IMR-90 (cell line): ENCODE data around the gene CDKL4. TPM values are rescaled to one million over a fixed set of nuclear protein-coding genes. Genes with fewer than 3 reads are reported as not detected.

ENCODE experiments used
- ATAC-seq: fragments of 200-7000 bp; cut with Tn5 transposase; 2 replicates; pipeline ENCODE4 v1.9.1; 2020; ENCODE audit warnings: low read depth, mild to moderate bottlenecking, moderate library complexity
- BruUV-seq: library from RNA; stranded (reverse); fragments of 400-500 nt; replicated peaks from 2 replicates; lab custom pipeline; 2021; lab: Mats Ljungman, UMichigan
- CTCF ChIA-PET: fragments of 300-600 bp; formaldehyde crosslinking; extraction: SDS; loops from one replicate; lab custom pipeline; 2021; ENCODE audit warnings: antibody characterized with exemption; lab: Yijun Ruan, JAX
- POLR2A ChIA-PET: fragments of 300-600 bp; sonication (Branson Sonifier 250); formaldehyde crosslinking; loops from one replicate; lab custom pipeline; 2022; ENCODE audit warnings: antibody characterized with exemption; ENCODE audit not compliant: unreplicated experiment; lab: Charles Lee
- DNase-seq: peaks from one replicate; pipeline ENCODE4 v3.0.0; 2013
- H2AFZ ChIP-seq: replicated peaks from 2 replicates; pipeline ENCODE3; 2013; ENCODE audit warnings: low read length, mild to moderate bottlenecking; ENCODE audit not compliant: poor library complexity
- H2AK5ac ChIP-seq: 2 replicates; pipeline ENCODE4 v1.6.1; 2013; ENCODE audit warnings: low read depth, low read length, inconsistent platforms
- H2AK9ac ChIP-seq: replicated peaks from 2 replicates; pipeline ENCODE3; 2013; ENCODE audit warnings: mild to moderate bottlenecking, low read depth, low read length, moderate library complexity; ENCODE audit not compliant: poor library complexity
- H2BK120ac ChIP-seq: 2 replicates; pipeline ENCODE4 v1.6.1; 2013; ENCODE audit warnings: low read depth, low read length, inconsistent platforms
- H2BK15ac ChIP-seq: 3 replicates; pipeline ENCODE4 v1.6.1; 2013; ENCODE audit warnings: low read depth, low read length, inconsistent platforms
- H2BK20ac ChIP-seq: 2 replicates; pipeline ENCODE4 v1.6.1; 2013; ENCODE audit warnings: low read depth, mild to moderate bottlenecking, inconsistent platforms, low read length, moderate library complexity
- H2BK5ac ChIP-seq: 2 replicates; pipeline ENCODE4 v1.6.1; 2013; ENCODE audit warnings: mild to moderate bottlenecking, low read depth, low read length, inconsistent platforms; ENCODE audit not compliant: poor library complexity, severe bottlenecking
- H3K14ac ChIP-seq: replicated peaks from 2 replicates; pipeline ENCODE4 v1.6.1; 2013; ENCODE audit warnings: low read depth, low read length, inconsistent platforms
- H3K18ac ChIP-seq: 2 replicates; pipeline ENCODE4 v1.6.1; 2013; ENCODE audit warnings: low read depth, low read length, control low read depth
- H3K23ac ChIP-seq: 2 replicates; pipeline ENCODE4 v1.6.1; 2013; ENCODE audit warnings: low read depth, low read length, inconsistent platforms
- H3K27ac ChIP-seq: 2 replicates; pipeline ENCODE4 v1.5.1; 2013; ENCODE audit warnings: mild to moderate bottlenecking, control low read depth, low read length; ENCODE audit not compliant: insufficient read depth
- H3K27me3 ChIP-seq: 2 replicates; pipeline ENCODE4 v1.6.1; 2013; ENCODE audit warnings: low read length; ENCODE audit not compliant: control insufficient read depth, insufficient read depth
- H3K36me3 ChIP-seq: 2 replicates; pipeline ENCODE4 v1.6.1; 2013; ENCODE audit warnings: low read length, mixed read lengths; ENCODE audit not compliant: control insufficient read depth, insufficient read depth
- H3K4ac ChIP-seq: 2 replicates; pipeline ENCODE4 v1.6.1; 2013; ENCODE audit warnings: low read depth, low read length, inconsistent platforms
- H3K4me1 ChIP-seq: 2 replicates; pipeline ENCODE4 v1.6.1; 2013; ENCODE audit warnings: low read length, mixed read lengths; ENCODE audit not compliant: control insufficient read depth, insufficient read depth
- H3K4me2 ChIP-seq: 2 replicates; pipeline ENCODE4 v1.6.1; 2013; ENCODE audit warnings: low read depth, mild to moderate bottlenecking, control low read depth, low read length, moderate library complexity
- H3K4me3 ChIP-seq: 2 replicates; pipeline ENCODE4 v1.5.1; 2013; ENCODE audit warnings: low read depth, mild to moderate bottlenecking, control low read depth, low read length, moderate library complexity; ENCODE audit not compliant: insufficient read depth
- H3K56ac ChIP-seq: 2 replicates; pipeline ENCODE4 v1.6.1; 2013; ENCODE audit warnings: low read length, inconsistent platforms; ENCODE audit not compliant: insufficient read depth; ENCODE audit errors: extremely low read depth
- H3K79me1 ChIP-seq, 2 experiments: 2 replicates each; pipeline ENCODE4 v1.6.1; 2013; ENCODE audit warnings: low read length in 2 of 2, inconsistent platforms in 1 of 2, low read depth in 1 of 2
- H3K9ac ChIP-seq: 2 replicates; pipeline ENCODE4 v1.6.1; 2013; ENCODE audit warnings: low read depth, low read length, control low read depth
- H3K9me1 ChIP-seq: 2 replicates; pipeline ENCODE4 v1.6.1; 2013; ENCODE audit warnings: low read length, inconsistent platforms; ENCODE audit not compliant: insufficient read depth
- H3K9me3 ChIP-seq: 2 replicates; pipeline ENCODE4 v1.6.1; 2013; ENCODE audit warnings: low read length; ENCODE audit not compliant: control insufficient read depth, insufficient read depth
- H4K20me1 ChIP-seq: 2 replicates; pipeline ENCODE4 v1.6.1; 2013; ENCODE audit warnings: low read length, inconsistent platforms; ENCODE audit not compliant: insufficient read depth
- H4K5ac ChIP-seq: 2 replicates; pipeline ENCODE4 v1.6.1; 2013; ENCODE audit warnings: mild to moderate bottlenecking, low read depth, low read length, control low read depth
- H4K8ac ChIP-seq, 2 experiments: 2 replicates each; pipeline ENCODE4 v1.6.1; 2013; ENCODE audit warnings: low read depth in 2 of 2, low read length in 2 of 2, control low read depth in 1 of 2, inconsistent platforms in 1 of 2
- H4K91ac ChIP-seq: 2 replicates; pipeline ENCODE4 v1.6.1; 2013; ENCODE audit warnings: low read depth, low read length, inconsistent platforms; ENCODE audit not compliant: insufficient read depth
- CEBPB ChIP-seq: IDR thresholded peaks from 2 replicates; pipeline ENCODE4 v1.6.1; 2012; ENCODE audit warnings: low read depth, low read length, improper control_type of control experiment
- CTCF ChIP-seq: conservative IDR thresholded peaks from 2 replicates; pipeline ENCODE4 v1.5.1; 2012; ENCODE audit warnings: mild to moderate bottlenecking, low read depth, low read length, improper control_type of control experiment
- ELK1 ChIP-seq: fragments of 150-350 bp; IDR thresholded peaks from 2 replicates; pipeline ENCODE4 v1.6.1; 2016; ENCODE audit warnings: low read depth, mild to moderate bottlenecking, low read length, moderate library complexity, borderline replicate concordance
- FOS ChIP-seq: fragments of 150-350 bp; IDR thresholded peaks from 2 replicates; pipeline ENCODE4 v1.6.1; 2016; ENCODE audit warnings: low read depth, low read length
- MAZ ChIP-seq: IDR thresholded peaks from 2 replicates; pipeline ENCODE4 v1.6.1; 2012; ENCODE audit warnings: low read depth, mild to moderate bottlenecking, low read length, improper control_type of control experiment, moderate library complexity, borderline replicate concordance
- MXI1 ChIP-seq: IDR thresholded peaks from 2 replicates; pipeline ENCODE4 v1.6.1; 2012; ENCODE audit warnings: low read depth, mild to moderate bottlenecking, low read length, moderate library complexity, borderline replicate concordance
- USF2 ChIP-seq: fragments of 150-350 bp; IDR thresholded peaks from 2 replicates; pipeline ENCODE4 v1.6.1; 2017; ENCODE audit warnings: mild to moderate bottlenecking, antibody characterized with exemption, low read length, low read depth
- WGBS, 2 experiments: methylation state at CpG; one replicate each; pipeline versions ENCODE4 v1.1.5 to v1.1.7; 2013; ENCODE audit warnings: missing lambda C conversion rate in 2 of 2; ENCODE audit not compliant: insufficient read length in 1 of 2; ENCODE audit errors: extremely low coverage in 2 of 2; 5-methylcytosine and 5-hydroxymethylcytosine counted together
- dilution Hi-C: fragments of 300-500 bp; cut with HindIII; formaldehyde crosslinking; loops from one replicate; pipeline ENCODE4 v1.14.3; 2018; ENCODE audit warnings: low sequenced_read_pairs; ENCODE audit not compliant: unreplicated experiment
- in situ Hi-C: fragments of 300-500 bp; cut with MboI; formaldehyde crosslinking; loops from 3 replicates; pipeline ENCODE4 v1.14.3; 2019; ENCODE audit warnings: low sequenced_read_pairs, inconsistent platforms, mixed read lengths
- intact Hi-C: fragments of 100-400 bp; cut with micrococcal nuclease; formaldehyde crosslinking; loops from 2 replicates; pipeline ENCODE4 v1.10.0; 2022
- polyA plus RNA-seq, 3 experiments: library from polyadenylated mRNA; depleted of rRNA; stranded (reverse); fragments of >200 nt; gene quantifications; 2 replicates each; pipeline ENCODE4 v1.2.3, GENCODE V29; 2012; ENCODE audit warnings: low replicate concordance in 1 of 3
- total RNA-seq: library from RNA; depleted of rRNA; stranded (reverse); fragments of >200 nt; gene quantifications from 2 replicates; pipeline ENCODE4 v1.2.3, GENCODE V29; 2012

Gene CDKL4
- total and polyA plus RNA-seq, 2 of the 4 experiments (the other 2 are of a cell fraction), result not detected

- Histone ChIP-seq H2BK120ac (no peak overlapping the region), H3K4ac (no peak overlapping the region), H2BK5ac (no peak overlapping the region), H3K36me3 (no peaks in the 10 kb centered on the region), H3K23ac (no peak overlapping the region), H3K56ac (no peak overlapping the region), H2AK5ac (no peak overlapping the region), H3K9me3 (no peaks in the 10 kb centered on the region), H2BK20ac (no peak overlapping the region), H2BK15ac (no peak overlapping the region), H3K4me3 (no peak overlapping the region), H4K5ac (no peak overlapping the region), H2AFZ (no peak overlapping the region), H3K79me1 (no peaks in the 10 kb centered on the region), H3K4me1 (no peaks in the 10 kb centered on the region), H3K18ac (no peak overlapping the region), H4K8ac (no peak overlapping the region), H3K9ac (no peak overlapping the region), H3K9me1 (no peaks in the 10 kb centered on the region), H3K4me2 (no peak overlapping the region), H3K14ac (no peak overlapping the region), H3K27ac (no peak overlapping the region), H2AK9ac (no peak overlapping the region), H3K27me3 (no peaks in the 10 kb centered on the region), H4K20me1 (no peaks in the 10 kb centered on the region), H4K91ac (no peak overlapping the region)
- intact Hi-C loops, result no loop called here
- BruUV-seq, result no TSS peak
- POLR2A ChIA-PET, result no interaction called here
- no peak for TF ChIP-seq MXI1
- no peak for TF ChIP-seq ELK1
- no peak for TF ChIP-seq USF2
- TF ChIP-seq CEBPB, result peak; percentile 70
- no peak for TF ChIP-seq FOS
- no peak for TF ChIP-seq MAZ
- no peak for TF ChIP-seq CTCF
- dilution Hi-C loops, result no loop called here
- in situ Hi-C loops, result no loop called here
- CTCF ChIA-PET, result interaction anchor here (0.7 to 0.8 kb wide), 2 partner anchors 8 to 15 kb away, joined by 3 to 4 read pairs; no protein-coding TSS in a partner anchor
- WGBS, 2 experiments, result no CpG with 5 or more reads among the region's 3 CpGs
- DNase-seq, result no peak
- ATAC-seq, result no peak
Observed at GRCh38 chr2:39194686-39195085, 49.1 kb downstream of the CDKL4 start.
